SU-DHL-6 (cell line): ENCODE results near the gene GGACT.

Experiments used
- CTCF ChIP-seq: fragments of 200-600 bp; sonication (generic); IDR thresholded peaks from one replicate; pipeline ENCODE4 v1.5.1; 2017; ENCODE audit warnings: antibody characterized with exemption, mild to moderate bottlenecking, low read length, moderate library complexity; ENCODE audit not compliant: insufficient read depth, poor library complexity, severe bottlenecking
- EZH2phosphoT487 ChIP-seq: fragments of 200-600 bp; sonication (generic), shearing (Covaris generic); conservative IDR thresholded peaks from 2 replicates; pipeline ENCODE4 v1.6.1; 2018; ENCODE audit warnings: mild to moderate bottlenecking, antibody characterized with exemption, low read length, moderate library complexity, mixed read lengths

- no peak for TF ChIP-seq CTCF
- no peak for TF ChIP-seq EZH2phosphoT487
Measured at GRCh38 chr13:100544866-100545683, 43.5 kb downstream of the GGACT start.
